Stimulated activated CD8-positive, alpha-beta memory T cell treated with anti-CD3 and anti-CD28 coated beads, Interleukin-15, amount 100 ng/mL, for 1 hour (primary cell): ENCODE results near the gene AUP1.

Experiments used
- DNase-seq: peaks from one replicate; pipeline ENCODE4 v3.0.0-alpha.2; 2020; ENCODE audit warnings: low read depth

AUP1 gene

GRCh38 chr2:74556831-74557370, 27.4 kb upstream of the AUP1 start:
- no peak for DNase-seq

GRCh38 chr2:74556159-74556558, 26.7 kb upstream of the AUP1 start:
- DNase-seq, result no peak

GRCh38 chr2:74555610-74556103, 26.2 kb upstream of the AUP1 start:
- no peak for DNase-seq

GRCh38 chr2:74554820-74555531, 25.5 kb upstream of the AUP1 start:
- no peak for DNase-seq

- peak; percentile 58 for DNase-seq
Observed at GRCh38 chr2:74553892-74554819, 24.6 kb upstream of the AUP1 start, which contains the start of the genes DOK1 and LOXL3. DOK1 (plus strand) TSS chr2:74554720; CDS start chr2:74554755, 35 bp downstream. LOXL3 (minus strand) TSS chr2:74553942; CDS start chr2:74552634, 1,308 bp downstream.

- DNase-seq, result no peak
Observed at GRCh38 chr2:74552914-74553811, 23.7 kb upstream of the AUP1 start.

- no peak for DNase-seq
Observed at GRCh38 chr2:74551942-74552913, 22.7 kb upstream of the AUP1 start.

- no peak for DNase-seq
Observed at GRCh38 chr2:74551530-74551929, 22.0 kb upstream of the AUP1 start.

- DNase-seq, result no peak
Observed at GRCh38 chr2:74550231-74550630, 20.7 kb upstream of the AUP1 start.

GRCh38 chr2:74548900-74549826, 19.7 kb upstream of the AUP1 start:
- no peak for DNase-seq

GRCh38 chr2:74548285-74548899, 18.9 kb upstream of the AUP1 start:
- no peak for DNase-seq

GRCh38 chr2:74546004-74546403, 16.5 kb upstream of the AUP1 start:
- DNase-seq, result no peak

GRCh38 chr2:74544634-74545033, 15.1 kb upstream of the AUP1 start:
- DNase-seq, result no peak

- no peak for DNase-seq
Observed at GRCh38 chr2:74542978-74543377, 13.5 kb upstream of the AUP1 start.

- no peak for DNase-seq
Observed at GRCh38 chr2:74540291-74540690, 10.8 kb upstream of the AUP1 start.

GRCh38 chr2:74538881-74539339, 9.4 kb upstream of the AUP1 start:
- no peak for DNase-seq

- DNase-seq, result no peak
Observed at GRCh38 chr2:74537140-74537539, 7.6 kb upstream of the AUP1 start.

GRCh38 chr2:74536166-74536950, 6.9 kb upstream of the AUP1 start:
- DNase-seq, result no peak
